ENCODE results near the gene CRTAP.
"Not testable (repeated sequence)": the region's sequence is repeated elsewhere in the genome, so short reads cannot be mapped to it uniquely, and the experiment has no call there.

Gene CRTAP

GRCh38 chr3:33174095-33174494, 60.3 kb downstream of the CRTAP start:
- no peak for DNase-seq (ENCODE audit: low spot score)

DNA sequence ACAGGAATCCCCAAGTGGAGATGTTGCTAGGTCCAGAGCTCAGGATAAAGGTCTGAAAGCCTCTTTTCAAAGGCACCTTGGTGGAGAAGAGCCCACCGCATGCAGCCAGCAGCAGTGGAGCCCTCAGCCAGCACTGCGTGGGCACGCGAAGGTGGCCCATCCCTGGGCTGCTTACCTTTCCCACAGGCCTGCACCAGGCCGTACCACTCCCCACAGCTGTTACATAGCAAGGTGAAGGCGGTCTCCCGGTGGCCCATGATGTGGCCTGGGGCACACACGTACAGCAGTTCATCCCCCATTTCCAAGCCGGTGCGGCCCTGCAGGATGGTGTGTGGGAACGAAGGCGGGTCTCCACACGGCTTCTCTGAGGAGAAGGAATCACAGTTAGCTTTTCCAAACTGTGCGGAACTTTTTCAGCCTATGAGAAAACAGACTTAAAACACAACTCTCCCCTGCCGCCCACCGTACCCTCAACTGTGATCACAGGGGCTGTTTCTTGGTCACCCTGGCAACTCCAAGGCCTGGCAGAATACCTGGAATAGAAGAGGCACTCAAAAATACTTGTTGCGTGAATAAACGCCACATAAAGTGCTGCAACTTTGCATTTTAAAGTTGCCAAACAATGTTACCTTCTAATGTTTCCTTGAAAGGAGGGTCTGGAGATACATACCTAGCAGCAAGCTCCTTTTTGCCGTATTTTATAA, 61.0 kb downstream of the CRTAP start:
- no peak for DNase-seq (ENCODE audit: low spot score)

- DNase-seq (ENCODE audit: low spot score) = no peak
Measured at GRCh38 chr3:33179132-33179531, 65.3 kb downstream of the CRTAP start.

DNA sequence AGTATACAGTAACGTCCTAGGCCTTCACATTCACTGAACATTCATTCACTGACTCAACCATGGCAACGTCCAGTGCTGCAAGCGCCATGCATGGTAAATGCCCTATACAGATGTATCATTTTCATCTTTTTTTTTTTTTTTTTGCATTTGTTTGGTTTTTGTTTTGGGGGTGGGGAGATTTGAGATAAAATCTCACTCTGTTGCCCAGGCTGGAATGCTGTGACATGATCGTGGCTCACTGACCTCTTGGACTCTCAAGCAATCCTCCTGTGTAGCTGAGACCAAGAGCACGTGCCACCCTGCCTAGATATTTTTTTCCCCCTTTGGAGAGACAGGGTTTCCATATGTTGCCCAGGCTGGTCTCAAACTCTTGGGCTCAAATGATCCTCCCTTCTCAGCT, 67.4 kb downstream of the CRTAP start:
- no peak for DNase-seq (ENCODE audit: low spot score)

- not testable (repeated sequence) for DNase-seq (ENCODE audit: low spot score)
Measured at GRCh38 chr3:33181641-33182040, 67.8 kb downstream of the CRTAP start.

DNA sequence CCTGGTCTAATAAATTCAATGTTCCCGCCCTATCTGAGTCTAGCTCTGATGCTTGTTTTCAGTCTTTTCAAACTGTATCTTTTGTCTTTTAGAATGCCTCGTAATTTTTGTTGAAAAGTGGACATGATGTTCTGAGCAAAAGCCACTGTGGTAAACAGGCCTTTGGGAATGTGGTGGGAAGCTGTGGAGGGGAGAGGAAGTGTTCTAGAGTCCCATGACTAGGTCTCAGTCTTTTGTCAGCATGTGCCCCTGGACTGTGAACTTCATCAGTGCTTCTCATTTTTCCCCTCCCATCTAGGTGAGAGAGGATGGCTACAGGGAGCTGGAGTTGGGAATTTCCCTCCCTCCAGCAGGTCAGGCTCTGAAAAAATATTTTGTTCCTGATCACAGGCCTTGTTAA, 71.0 kb downstream of the CRTAP start:
- no peak for DNase-seq (ENCODE audit: low spot score)

DNA sequence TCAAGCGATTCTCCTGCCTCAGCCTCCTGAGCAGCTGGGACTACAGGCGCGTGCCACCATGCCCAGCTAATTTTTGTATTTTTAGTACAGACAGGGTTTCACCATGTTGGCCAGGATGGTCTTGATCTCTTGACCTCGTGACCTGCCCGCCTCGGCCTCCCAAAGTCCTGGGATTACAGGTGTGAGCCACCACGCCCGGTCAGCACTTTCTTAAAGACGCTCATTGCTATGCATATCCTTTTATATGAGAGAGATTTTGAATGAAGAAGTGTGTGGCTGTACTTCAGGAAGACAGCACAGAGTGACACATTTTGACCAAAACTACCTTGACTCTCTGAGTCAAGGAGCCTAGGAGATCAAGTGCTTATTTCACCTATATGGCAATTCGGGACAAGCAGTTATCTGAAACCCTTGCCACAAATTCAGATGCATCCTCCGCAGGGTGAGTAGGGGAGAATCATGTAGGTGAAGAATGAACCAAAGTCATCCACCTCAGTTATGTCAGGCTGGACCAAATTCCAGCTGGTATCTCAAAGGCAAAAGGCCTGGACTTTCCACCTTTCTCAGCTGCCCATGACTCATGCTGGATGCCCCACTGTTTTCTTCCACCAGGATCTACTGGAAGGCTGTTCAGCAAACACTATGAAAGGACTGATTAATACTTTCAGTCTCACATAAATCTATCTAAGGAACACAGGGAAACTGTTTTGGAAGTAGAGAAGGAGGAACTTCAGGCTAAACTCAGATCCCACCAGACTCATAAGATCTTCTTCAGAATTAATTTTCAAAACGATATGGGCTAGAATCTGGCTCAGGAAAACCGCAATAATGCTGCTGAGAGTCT, 72.9 kb downstream of the CRTAP start:
- no peak for DNase-seq (ENCODE audit: low spot score)

DNA sequence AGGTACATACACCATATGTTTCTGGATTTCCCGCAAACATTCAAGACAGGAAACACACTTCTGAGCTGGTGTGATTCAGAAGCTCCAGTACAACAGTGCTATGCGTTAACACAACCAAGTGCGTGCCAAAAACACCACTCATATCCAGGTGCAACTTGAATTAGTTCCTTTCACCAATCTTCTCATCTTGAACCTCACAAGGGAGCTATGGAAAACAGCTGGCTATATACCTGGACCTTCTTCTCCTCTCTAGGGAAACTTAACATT, 73.5 kb downstream of the CRTAP start:
- no peak for DNase-seq (ENCODE audit: low spot score)

DNA sequence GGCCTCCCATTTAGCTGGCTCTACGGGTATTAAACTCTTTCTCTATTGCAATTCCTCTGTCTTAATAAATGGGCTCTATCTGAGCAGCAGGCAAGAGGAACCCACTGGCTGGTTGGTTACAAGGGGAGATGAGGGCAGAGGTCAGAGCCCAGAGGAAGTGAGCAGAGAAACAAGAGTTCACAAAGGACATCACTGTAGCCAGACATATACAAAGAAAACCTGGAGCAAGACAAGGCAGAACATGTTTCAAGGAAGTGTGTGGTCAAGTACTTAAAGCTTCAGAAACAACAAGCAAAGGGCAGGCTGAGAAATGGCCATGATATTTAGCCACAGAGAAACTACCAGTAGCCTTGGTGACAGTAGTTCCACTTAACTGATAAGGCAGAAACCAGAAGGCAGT, 80.5 kb downstream of the CRTAP start:
- peak; percentile 40 for DNase-seq (ENCODE audit: low spot score)

GRCh38 chr3:33196538-33196937, 82.7 kb downstream of the CRTAP start:
- DNase-seq (ENCODE audit: low spot score) = no peak

Small RNAs within 50 kb of the gene (small RNA-seq; reads per million reads assigned to genes)
- gene AC123900.1 = 0 reads per million in 2 experiments
- gene RN7SL296P = 0 to 0.27 reads per million in 2 experiments
- 0 reads per million in 2 experiments for gene SUMO2P10

Data from SK-N-DZ (cell line).